Breast epithelium (tissue), 4 donors: ENCODE data around the gene ALG8. TPM values are rescaled to one million over a fixed set of nuclear protein-coding genes. Genes with fewer than 3 reads are reported as not detected.

Experiments
- DNase-seq, 2 donors: peaks; one replicate each; pipeline ENCODE4 v3.0.0-alpha.2; 2019; ENCODE audit warnings: low spot score in 2 of 2
- H3K27ac ChIP-seq, 2 donors: fragments of 200-600 bp; sonication (generic) in 1 of 2; one replicate each; pipeline ENCODE4 v1.5.1; 2016 to 2019; ENCODE audit warnings: mild to moderate bottlenecking in 1 of 2
- H3K27me3 ChIP-seq, 2 donors: fragments of 200-600 bp; sonication (generic) in 1 of 2; one replicate each; pipeline versions ENCODE4 v1.5.1 to v1.6.0; 2017 to 2019; ENCODE audit warnings: control low read depth in 1 of 2, mild to moderate bottlenecking in 1 of 2
- H3K36me3 ChIP-seq: fragments of 200-600 bp; one replicate; pipeline ENCODE4 v1.5.1; 2019
- H3K4me1 ChIP-seq, 2 donors: fragments of 200-600 bp; sonication (generic); one replicate each; pipeline ENCODE4 v1.5.1; 2016 to 2019; ENCODE audit warnings: control low read depth in 1 of 2
- H3K4me3 ChIP-seq, 3 donors: fragments of 200-600 bp; sonication (generic); 1 replicate in 2 of 3; 2 replicates in 1 of 3; pipeline ENCODE4 v1.5.1; 2016 to 2019; ENCODE audit warnings: mild to moderate bottlenecking in 3 of 3, moderate library complexity in 2 of 3
- H3K9me3 ChIP-seq, 2 donors: fragments of 200-600 bp; sonication (generic) in 1 of 2; one replicate each; pipeline ENCODE4 v1.5.1; 2016 to 2019; ENCODE audit warnings: control low read depth in 1 of 2
- POLR2A ChIP-seq: fragments of 450-650 bp; IDR thresholded peaks from one replicate; pipeline ENCODE4 v1.6.1; 2016; ENCODE audit warnings: antibody characterized with exemption, mild to moderate bottlenecking, moderate library complexity
- POLR2AphosphoS5 ChIP-seq, 3 donors: sonication (generic); formaldehyde crosslinking; IDR thresholded peaks; one replicate each; pipeline ENCODE4 v1.6.1; 2017; ENCODE audit warnings: antibody characterized with exemption in 3 of 3
- intact Hi-C: fragments of 100-400 bp; cut with DNase I; formaldehyde crosslinking; loops from one replicate; pipeline ENCODE4 v1.15.1; 2023; ENCODE audit warnings: low total_unique reads
- total RNA-seq, 3 donors: library from RNA; depleted of rRNA; stranded (reverse); fragments of >200 nt; gene quantifications; one replicate each; pipeline ENCODE4 v1.1.0, GENCODE V29; 2016
- TF ChIP-seq, protein P1 (sequence below), 3 donors: fragments of 450-650 bp; IDR thresholded peaks; one replicate each; pipeline ENCODE4 v1.5.1; 2016 to 2017; ENCODE audit warnings: antibody characterized with exemption in 3 of 3, mild to moderate bottlenecking in 3 of 3, moderate library complexity in 3 of 3

ALG8 gene
- total RNA-seq, 3 donors from 2014 or later = 25.9 to 46.8 (median 36.7) TPM

GRCh38 chr11:78138694-78139421, 568 bp downstream of the ALG8 start:
- DNase-seq = no peak

DNA sequence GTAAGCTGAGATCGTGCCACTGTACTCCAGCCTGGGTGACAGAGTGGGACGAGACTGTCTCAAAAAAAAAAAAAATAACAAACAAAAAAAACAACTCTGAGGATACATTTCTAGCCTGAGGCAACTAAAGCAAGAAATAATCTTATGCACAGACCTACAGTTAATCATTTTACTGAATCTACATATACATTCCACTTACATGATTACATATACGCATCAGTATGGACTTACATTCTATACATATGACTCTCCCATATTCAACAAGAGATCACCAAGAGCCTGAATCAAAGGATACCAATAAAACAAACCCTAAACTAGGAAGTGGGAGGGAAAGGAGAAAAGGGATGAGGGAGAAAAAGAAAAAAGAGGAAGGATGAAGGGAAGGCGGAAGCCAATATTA, 1.1 kb downstream of the ALG8 start:
- H3K4me1 ChIP-seq = peaks cover 0 to 2% of the 10 kb centered on the region in 2 donors
- intact Hi-C loops = no loop called here
- no peaks in the 10 kb centered on the region for H3K36me3 ChIP-seq
- peak overlapping the region in 2 of 3 donors; percentile 78 to 79 for H3K4me3 ChIP-seq
- no peaks in the 10 kb centered on the region for H3K27me3 ChIP-seq
- no peak overlapping the region for H3K27ac ChIP-seq
- H3K9me3 ChIP-seq = no peaks in the 10 kb centered on the region
- TF ChIP-seq POLR2A (no peak), POLR2AphosphoS5 (IDR thresholded peaks at IDR 0.05) (no peak)
- TF ChIP-seq, protein P1, sequence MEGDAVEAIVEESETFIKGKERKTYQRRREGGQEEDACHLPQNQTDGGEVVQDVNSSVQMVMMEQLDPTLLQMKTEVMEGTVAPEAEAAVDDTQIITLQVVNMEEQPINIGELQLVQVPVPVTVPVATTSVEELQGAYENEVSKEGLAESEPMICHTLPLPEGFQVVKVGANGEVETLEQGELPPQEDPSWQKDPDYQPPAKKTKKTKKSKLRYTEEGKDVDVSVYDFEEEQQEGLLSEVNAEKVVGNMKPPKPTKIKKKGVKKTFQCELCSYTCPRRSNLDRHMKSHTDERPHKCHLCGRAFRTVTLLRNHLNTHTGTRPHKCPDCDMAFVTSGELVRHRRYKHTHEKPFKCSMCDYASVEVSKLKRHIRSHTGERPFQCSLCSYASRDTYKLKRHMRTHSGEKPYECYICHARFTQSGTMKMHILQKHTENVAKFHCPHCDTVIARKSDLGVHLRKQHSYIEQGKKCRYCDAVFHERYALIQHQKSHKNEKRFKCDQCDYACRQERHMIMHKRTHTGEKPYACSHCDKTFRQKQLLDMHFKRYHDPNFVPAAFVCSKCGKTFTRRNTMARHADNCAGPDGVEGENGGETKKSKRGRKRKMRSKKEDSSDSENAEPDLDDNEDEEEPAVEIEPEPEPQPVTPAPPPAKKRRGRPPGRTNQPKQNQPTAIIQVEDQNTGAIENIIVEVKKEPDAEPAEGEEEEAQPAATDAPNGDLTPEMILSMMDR (IDR thresholded peaks at IDR 0.05) = no peak
- DNase-seq = no peak

More at GRCh38 chr11:78138694-78139421, 568 bp downstream of the ALG8 start:
- peak overlapping the region; percentile 82 to 83 for H3K27ac ChIP-seq
- H3K27me3 ChIP-seq = no peaks in the 10 kb centered on the region
- peak overlapping the region; percentile 52 to 79 (median 78) for H3K4me3 ChIP-seq
- intact Hi-C loops = no loop called here
- H3K4me1 ChIP-seq = peaks cover 0 to 2% of the 10 kb centered on the region in 2 donors
- TF ChIP-seq, protein P1 (IDR thresholded peaks at IDR 0.05) = no peak
- TF ChIP-seq POLR2A = no peak
- no peak for TF ChIP-seq POLR2AphosphoS5 (IDR thresholded peaks at IDR 0.05)
- H3K9me3 ChIP-seq = no peaks in the 10 kb centered on the region
- H3K36me3 ChIP-seq = no peaks in the 10 kb centered on the region

DNA sequence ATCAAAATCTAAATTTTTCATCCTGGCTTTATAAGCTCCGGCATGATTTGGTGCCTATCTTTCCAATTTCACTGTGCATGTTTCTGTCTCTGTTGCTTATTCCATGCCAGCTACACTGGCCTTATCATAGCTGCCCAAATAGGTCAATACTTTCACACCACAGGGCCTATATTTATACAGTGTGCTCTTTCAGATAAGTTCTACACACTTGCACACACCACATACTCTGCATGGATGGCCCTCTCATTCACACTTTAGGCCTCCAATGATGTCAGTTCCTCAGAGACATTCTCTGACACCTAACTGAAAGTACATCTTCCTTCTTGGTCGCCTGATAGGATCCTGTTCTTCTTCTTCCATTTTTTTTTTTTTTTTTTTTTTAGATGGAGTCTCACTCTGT, 7.0 kb downstream of the ALG8 start:
- TF ChIP-seq, protein P1 (IDR thresholded peaks at IDR 0.05) = no peak
- TF ChIP-seq POLR2A (no peak), POLR2AphosphoS5 (IDR thresholded peaks at IDR 0.05) (no peak)
- H3K4me1 ChIP-seq = no peaks in the 10 kb centered on the region
- no peaks in the 10 kb centered on the region for H3K36me3 ChIP-seq
- DNase-seq = no peak
- H3K27ac ChIP-seq = no peak overlapping the region
- no peaks in the 10 kb centered on the region for H3K27me3 ChIP-seq
- intact Hi-C loops = no loop called here
- no peak overlapping the region for H3K4me3 ChIP-seq
- no peaks in the 10 kb centered on the region for H3K9me3 ChIP-seq

- Histone ChIP-seq H3K27ac (no peak overlapping the region), H3K36me3 (no peaks in the 10 kb centered on the region), H3K9me3 (no peaks in the 10 kb centered on the region), H3K4me3 (no peak overlapping the region), H3K27me3 (no peaks in the 10 kb centered on the region), H3K4me1 (no peaks in the 10 kb centered on the region)
- no peak for DNase-seq
- intact Hi-C loops = no loop called here
- TF ChIP-seq, protein P1 (IDR thresholded peaks at IDR 0.05) = no peak
- TF ChIP-seq POLR2AphosphoS5 (IDR thresholded peaks at IDR 0.05) (no peak), POLR2A (no peak)
Observed at GRCh38 chr11:78131956-78132355, 7.5 kb downstream of the ALG8 start.

GRCh38 chr11:78127403-78127802, 12.0 kb downstream of the ALG8 start:
- Histone ChIP-seq H3K4me3 (no peak overlapping the region), H3K27me3 (no peaks in the 10 kb centered on the region), H3K4me1 (no peaks in the 10 kb centered on the region), H3K36me3 (no peaks in the 10 kb centered on the region), H3K27ac (no peak overlapping the region), H3K9me3 (no peaks in the 10 kb centered on the region)
- intact Hi-C loops = no loop called here
- TF ChIP-seq, protein P1 (IDR thresholded peaks at IDR 0.05) = no peak
- no peak for TF ChIP-seq POLR2A
- TF ChIP-seq POLR2AphosphoS5 (IDR thresholded peaks at IDR 0.05) = no peak
- DNase-seq = no peak
